Activated naive CD4-positive, alpha-beta T cell treated with anti-CD3 and anti-CD28 coated beads, Interleukin-2, amount 10 ng/mL, durations not matched to agents 7 days and 5 days (primary cell): ENCODE measurements around the gene CD300LD.
"Not testable (repeated sequence)": the region's sequence is repeated elsewhere in the genome, so short reads cannot be mapped to it uniquely, and the experiment has no call there.

ENCODE experiments used
- CTCF ChIA-PET: fragments of 350-600 bp; sonication (Branson Sonifier 250); formaldehyde crosslinking; loops from one replicate; lab custom pipeline; 2021; ENCODE audit warnings: antibody characterized with exemption; lab: Charles Lee
- DNase-seq: peaks from one replicate; pipeline ENCODE4 v3.0.0-alpha.2; 2020
- H3K27ac Mint-ChIP-seq: one replicate; pipeline ENCODE4 v1.8.0; 2021; ENCODE audit warnings: mild to moderate bottlenecking, moderate library complexity, mixed read lengths
- H3K27me3 Mint-ChIP-seq: one replicate; pipeline ENCODE4 v1.8.0; 2021; ENCODE audit warnings: mild to moderate bottlenecking, mixed read lengths
- H3K36me3 Mint-ChIP-seq: one replicate; pipeline ENCODE4 v1.8.0; 2021; ENCODE audit warnings: mixed read lengths
- H3K4me1 Mint-ChIP-seq: one replicate; pipeline ENCODE4 v1.8.0; 2021; ENCODE audit warnings: mixed read lengths
- H3K4me3 Mint-ChIP-seq: one replicate; pipeline ENCODE4 v1.8.0; 2021; ENCODE audit warnings: mild to moderate bottlenecking, moderate library complexity, mixed read lengths
- H3K9me3 Mint-ChIP-seq: one replicate; pipeline ENCODE4 v1.8.0; 2021; ENCODE audit warnings: mixed read lengths

Gene CD300LD

DNA sequence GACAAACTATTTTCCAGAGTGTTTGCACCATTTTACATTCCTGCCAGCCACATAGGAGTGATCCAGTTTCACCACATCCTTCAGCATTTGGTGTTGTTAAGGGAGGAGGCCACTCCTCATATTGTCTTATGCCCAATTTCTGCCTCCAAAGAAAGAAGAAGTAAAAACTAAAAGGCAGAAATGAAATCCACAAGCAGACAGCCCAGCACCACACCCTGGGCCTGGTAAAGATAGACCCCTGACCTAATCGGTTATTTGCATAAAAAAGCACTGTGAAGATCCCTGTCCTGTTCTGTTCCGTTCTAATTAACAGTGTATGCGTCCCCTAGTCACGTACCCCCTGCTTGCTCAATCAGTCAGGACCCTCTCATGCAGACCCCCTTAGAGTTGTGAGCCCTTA lies 33.7 kb downstream of the CD300LD start:
- H3K36me3 Mint-ChIP-seq, DNase-seq, H3K27ac Mint-ChIP-seq, H3K4me1 Mint-ChIP-seq, H3K4me3 Mint-ChIP-seq, H3K9me3 Mint-ChIP-seq: not testable (repeated sequence)
- CTCF ChIA-PET: interaction anchor here (1.1 to 2.8 kb wide), 2 partner anchors 8 to 179 kb away, joined by 4 to 15 read pairs; no protein-coding TSS in a partner anchor
- H3K27me3 Mint-ChIP-seq: peaks cover 40% of the 10 kb centered on the region

DNA sequence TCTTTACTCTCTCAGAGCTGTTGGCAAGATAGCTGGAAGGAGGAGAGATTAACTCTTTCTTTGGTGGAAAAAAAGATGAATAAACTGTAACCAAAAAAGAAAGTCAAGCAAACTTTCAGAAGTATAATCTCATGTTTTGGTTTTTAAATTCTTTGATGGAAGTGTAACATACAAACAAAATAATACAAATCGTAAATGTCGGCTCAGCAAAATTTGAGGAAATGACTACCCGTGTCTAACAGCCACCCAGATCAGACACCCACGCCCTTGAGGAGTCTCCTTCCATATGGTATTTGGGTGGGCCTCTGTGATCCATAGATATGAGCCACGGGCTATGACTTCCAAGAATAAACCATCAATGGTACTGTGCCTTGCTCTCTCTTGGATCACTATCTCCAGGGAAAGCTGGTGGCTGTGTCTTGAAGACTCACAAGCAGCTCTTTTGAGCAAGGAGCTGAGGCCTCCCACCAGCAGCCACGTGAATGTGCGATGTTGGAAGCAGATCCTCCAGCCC lies 36.6 kb downstream of the CD300LD start:
- H3K36me3 Mint-ChIP-seq: no peaks in the 10 kb centered on the region
- peaks cover 42% of the 10 kb centered on the region for H3K27me3 Mint-ChIP-seq
- H3K4me3 Mint-ChIP-seq: no peak overlapping the region
- H3K9me3 Mint-ChIP-seq: no peaks in the 10 kb centered on the region
- no peak for DNase-seq
- H3K27ac Mint-ChIP-seq: no peak overlapping the region
- CTCF ChIA-PET: interaction anchor here (1.5 kb wide), 1 partner anchor 11 kb away, joined by 5 read pairs; no protein-coding TSS in a partner anchor
- peaks cover 7% of the 10 kb centered on the region for H3K4me1 Mint-ChIP-seq

DNA sequence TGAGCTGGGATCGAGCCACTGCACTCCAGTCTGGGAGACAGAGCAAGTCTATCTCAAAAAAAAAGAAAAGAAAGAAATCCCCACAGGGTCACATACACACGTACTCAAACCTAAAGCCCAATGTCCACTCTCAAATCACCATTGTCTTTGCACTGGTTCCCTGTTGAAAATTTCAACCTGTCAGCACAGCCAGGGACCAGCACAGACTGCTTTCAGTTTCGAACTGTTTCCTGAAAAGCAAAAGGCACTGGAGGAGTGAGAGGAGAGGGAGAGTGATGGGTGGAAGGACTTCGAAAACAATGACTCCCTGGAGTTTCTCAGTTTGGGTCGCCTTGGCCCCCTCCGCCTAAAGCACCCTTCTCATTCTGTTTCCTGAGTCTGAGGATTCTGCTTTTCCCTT lies 37.2 kb downstream of the CD300LD start:
- no peak for DNase-seq
- Mint-ChIP-seq H3K4me3 (no peak overlapping the region), H3K4me1 (peaks cover 7% of the 10 kb centered on the region), H3K27me3 (peaks cover 43% of the 10 kb centered on the region), H3K36me3 (no peaks in the 10 kb centered on the region), H3K27ac (no peak overlapping the region), H3K9me3 (no peaks in the 10 kb centered on the region)
- CTCF ChIA-PET: interaction anchor here (1.5 kb wide), 1 partner anchor 11 kb away, joined by 5 read pairs; no protein-coding TSS in a partner anchor

DNA sequence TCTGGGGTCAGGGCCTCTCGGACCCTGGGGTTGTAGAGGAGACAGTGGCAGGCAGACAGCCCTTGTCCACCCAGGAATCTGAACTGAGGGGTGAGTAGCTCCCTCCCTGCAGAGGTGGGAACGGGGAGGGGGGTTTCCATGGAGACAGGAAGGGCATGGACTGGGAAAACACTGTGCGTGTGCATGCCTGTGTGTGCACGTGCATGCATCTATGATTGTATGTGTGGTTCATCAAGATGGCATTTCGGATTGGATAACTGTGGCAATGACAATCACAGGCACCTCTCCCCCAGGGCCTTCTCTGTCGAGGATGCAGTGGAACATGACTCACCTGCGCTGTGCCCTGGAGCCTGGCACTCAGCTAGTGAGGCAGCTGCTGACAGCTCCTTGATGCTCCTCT lies 40.0 kb downstream of the CD300LD start:
- CTCF ChIA-PET: no interaction called here
- peaks cover 52% of the 10 kb centered on the region for H3K27me3 Mint-ChIP-seq
- H3K9me3 Mint-ChIP-seq: no peaks in the 10 kb centered on the region
- H3K4me3 Mint-ChIP-seq: no peak overlapping the region
- no peak for DNase-seq
- H3K36me3 Mint-ChIP-seq: no peaks in the 10 kb centered on the region
- peaks cover 15% of the 10 kb centered on the region for H3K4me1 Mint-ChIP-seq
- no peak overlapping the region for H3K27ac Mint-ChIP-seq

DNA sequence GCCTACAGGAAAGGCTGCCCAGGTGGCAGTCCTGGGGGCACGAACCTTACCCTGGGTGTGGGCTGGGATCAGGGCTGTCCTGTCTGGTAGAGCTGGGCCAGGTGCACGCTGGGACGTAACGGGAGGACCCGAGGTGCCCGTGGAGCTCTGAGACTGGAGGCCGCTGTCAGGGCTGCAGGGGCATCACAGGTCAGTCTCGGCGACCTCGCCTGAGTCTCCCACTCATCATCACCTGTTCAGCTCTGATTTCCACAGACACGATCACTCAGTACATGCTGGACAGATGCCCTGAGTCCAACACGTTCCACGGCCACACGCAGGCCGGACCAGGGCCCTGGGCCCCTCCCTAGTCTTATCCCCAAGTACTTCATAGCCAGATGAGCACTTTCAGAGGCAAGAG lies 41.5 kb downstream of the CD300LD start:
- no peaks in the 10 kb centered on the region for H3K9me3 Mint-ChIP-seq
- H3K36me3 Mint-ChIP-seq: no peaks in the 10 kb centered on the region
- no peak overlapping the region for H3K4me3 Mint-ChIP-seq
- peaks cover 49% of the 10 kb centered on the region for H3K27me3 Mint-ChIP-seq
- no peak overlapping the region for H3K27ac Mint-ChIP-seq
- H3K4me1 Mint-ChIP-seq: peaks cover 24% of the 10 kb centered on the region
- CTCF ChIA-PET: no interaction called here
- no peak for DNase-seq

DNA sequence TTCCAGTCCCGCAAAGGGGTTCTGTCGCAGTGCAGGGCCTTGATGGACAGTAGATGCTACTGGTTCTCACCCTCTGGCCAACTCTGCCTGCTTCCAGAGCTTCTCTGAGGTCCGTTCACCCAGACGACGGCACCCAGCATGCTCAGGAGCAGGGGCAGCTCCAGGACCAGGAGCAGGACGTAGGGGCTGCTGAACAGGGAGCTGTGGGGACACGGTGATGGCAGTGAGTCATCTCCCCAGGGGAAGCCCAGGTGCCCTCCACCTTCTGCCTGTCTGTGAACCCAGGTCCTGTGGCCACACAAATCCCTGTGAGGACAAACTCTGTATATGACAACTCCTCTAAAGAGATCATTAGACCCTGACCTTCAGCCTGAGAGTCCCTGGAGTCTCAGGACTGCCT lies 42.7 kb downstream of the CD300LD start:
- Mint-ChIP-seq H3K9me3 (no peaks in the 10 kb centered on the region), H3K4me1 (peaks cover 29% of the 10 kb centered on the region), H3K36me3 (no peaks in the 10 kb centered on the region), H3K4me3 (no peak overlapping the region), H3K27ac (no peak overlapping the region), H3K27me3 (peaks cover 48% of the 10 kb centered on the region)
- CTCF ChIA-PET: no interaction called here
- DNase-seq: no peak

DNA sequence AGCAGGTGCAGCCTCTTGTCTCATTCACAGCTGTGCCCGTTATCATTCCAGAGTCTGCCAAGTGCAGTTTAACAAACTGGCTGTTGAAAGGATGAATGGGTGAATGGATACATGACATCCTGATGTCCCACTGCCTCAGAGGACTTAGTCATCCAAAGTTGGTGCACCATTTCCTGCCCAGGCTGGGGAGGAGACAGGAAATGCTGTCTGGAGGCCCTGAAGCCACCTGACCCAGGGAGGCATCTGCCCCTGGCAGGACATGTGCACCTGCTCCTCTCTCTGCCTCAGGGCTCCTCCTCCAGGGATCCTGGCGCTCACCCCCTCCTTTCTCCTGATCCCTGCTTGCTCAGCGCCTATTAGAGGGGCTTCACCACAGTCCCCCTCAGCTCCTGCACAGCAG lies 44.3 kb downstream of the CD300LD start:
- CTCF ChIA-PET: interaction anchor here (1.0 to 1.1 kb wide), 3 partner anchors 16 to 179 kb away, joined by 3 to 4 read pairs (median 3); no protein-coding TSS in a partner anchor
- H3K27ac Mint-ChIP-seq: peak overlapping the region; percentile 38
- peaks cover 39% of the 10 kb centered on the region for H3K27me3 Mint-ChIP-seq
- no peak overlapping the region for H3K4me3 Mint-ChIP-seq
- peak; percentile 61 for DNase-seq
- no peaks in the 10 kb centered on the region for H3K36me3 Mint-ChIP-seq
- H3K4me1 Mint-ChIP-seq: peaks cover 29% of the 10 kb centered on the region
- H3K9me3 Mint-ChIP-seq: no peaks in the 10 kb centered on the region

DNA sequence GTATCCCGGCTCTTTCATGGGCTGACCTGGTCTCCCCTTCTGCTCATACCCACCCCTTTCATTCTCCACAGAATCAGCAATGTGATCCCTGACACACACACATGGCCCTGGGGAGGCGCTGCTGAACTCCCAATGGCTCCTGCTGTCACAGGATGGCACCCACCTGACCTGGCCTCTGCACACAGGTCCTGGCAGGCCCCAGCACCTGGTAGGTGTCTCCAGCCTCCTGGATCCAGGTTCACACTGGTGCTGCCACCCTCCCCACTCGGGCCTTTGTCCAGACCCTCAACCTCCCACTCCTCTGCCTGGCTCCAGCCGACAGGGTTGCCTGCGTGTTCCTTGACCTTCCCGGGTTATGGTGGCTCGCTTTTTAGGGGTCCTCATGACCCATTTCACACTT lies 44.8 kb downstream of the CD300LD start:
- Mint-ChIP-seq H3K9me3 (no peaks in the 10 kb centered on the region), H3K4me1 (peaks cover 29% of the 10 kb centered on the region), H3K4me3 (no peak overlapping the region), H3K36me3 (no peaks in the 10 kb centered on the region), H3K27me3 (peaks cover 36% of the 10 kb centered on the region), H3K27ac (no peak overlapping the region)
- DNase-seq: no peak
- CTCF ChIA-PET: interaction anchor here (1.1 kb wide), 1 partner anchor 178 kb away, joined by 3 read pairs; no protein-coding TSS in a partner anchor

DNA sequence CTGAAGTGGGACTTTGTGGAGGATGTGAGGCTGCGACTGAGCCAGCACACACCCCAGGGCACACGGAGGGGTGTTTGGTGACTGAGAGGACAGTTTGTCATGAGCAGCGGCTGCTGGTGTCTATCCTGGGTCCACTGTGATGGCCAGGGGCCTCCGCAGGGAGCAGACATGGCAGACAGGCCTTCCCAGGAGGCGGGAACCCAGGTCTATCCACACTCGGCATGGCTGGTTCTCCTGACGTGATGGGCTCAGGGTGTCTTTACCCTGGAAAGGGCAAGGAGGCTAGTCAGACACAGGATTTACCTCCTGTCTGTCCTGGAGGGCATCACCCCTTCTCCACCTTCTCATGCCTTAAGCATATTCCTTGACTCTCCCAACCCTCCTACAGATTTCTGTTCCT lies 45.5 kb downstream of the CD300LD start:
- H3K27me3 Mint-ChIP-seq: peaks cover 29% of the 10 kb centered on the region
- H3K4me3 Mint-ChIP-seq: no peak overlapping the region
- CTCF ChIA-PET: interaction anchor here (1.3 kb wide), 1 partner anchor 14 kb away, joined by 4 read pairs; no protein-coding TSS in a partner anchor
- no peaks in the 10 kb centered on the region for H3K9me3 Mint-ChIP-seq
- no peaks in the 10 kb centered on the region for H3K36me3 Mint-ChIP-seq
- no peak for DNase-seq
- no peak overlapping the region for H3K27ac Mint-ChIP-seq
- H3K4me1 Mint-ChIP-seq: peaks cover 29% of the 10 kb centered on the region

DNA sequence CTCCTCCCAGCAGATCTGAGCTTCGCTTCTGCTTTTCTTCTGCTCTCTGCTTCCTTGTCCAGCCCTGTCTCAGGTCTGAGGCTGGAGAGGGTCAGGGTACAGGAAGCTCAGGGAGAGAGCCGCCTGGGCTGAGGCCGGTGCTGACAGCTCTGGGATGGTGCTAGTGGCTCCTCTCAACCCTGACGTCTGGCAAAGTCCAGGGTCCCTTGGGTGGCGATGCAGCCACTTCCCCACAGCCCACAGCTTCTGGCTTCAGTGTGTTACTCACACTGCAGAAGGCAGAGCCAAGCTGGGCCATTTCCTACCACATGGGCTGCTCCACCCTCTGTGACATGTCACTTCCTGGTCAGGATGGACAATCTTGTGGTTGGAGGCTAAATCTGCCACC lies 46.2 kb downstream of the CD300LD start, which contains the start of gene CD300C:
TSS of gene CD300C (minus strand) at position 273 of the 388 bp plus-strand sequence. CDS start 333 bp downstream, outside the sequence.
- Mint-ChIP-seq H3K27me3 (peaks cover 29% of the 10 kb centered on the region), H3K9me3 (no peaks in the 10 kb centered on the region), H3K4me3 (no peak within 1 kb of the TSS), H3K27ac (no peak within 1 kb of the TSS), H3K4me1 (peaks cover 29% of the 10 kb centered on the region), H3K36me3 (no peaks in the 10 kb centered on the region)
- CTCF ChIA-PET: interaction anchor here (0.6 to 1.3 kb wide), 3 partner anchors 13 to 150 kb away, joined by 3 to 5 read pairs (median 4); no protein-coding TSS in a partner anchor
- DNase-seq: peak; percentile 35

DNA sequence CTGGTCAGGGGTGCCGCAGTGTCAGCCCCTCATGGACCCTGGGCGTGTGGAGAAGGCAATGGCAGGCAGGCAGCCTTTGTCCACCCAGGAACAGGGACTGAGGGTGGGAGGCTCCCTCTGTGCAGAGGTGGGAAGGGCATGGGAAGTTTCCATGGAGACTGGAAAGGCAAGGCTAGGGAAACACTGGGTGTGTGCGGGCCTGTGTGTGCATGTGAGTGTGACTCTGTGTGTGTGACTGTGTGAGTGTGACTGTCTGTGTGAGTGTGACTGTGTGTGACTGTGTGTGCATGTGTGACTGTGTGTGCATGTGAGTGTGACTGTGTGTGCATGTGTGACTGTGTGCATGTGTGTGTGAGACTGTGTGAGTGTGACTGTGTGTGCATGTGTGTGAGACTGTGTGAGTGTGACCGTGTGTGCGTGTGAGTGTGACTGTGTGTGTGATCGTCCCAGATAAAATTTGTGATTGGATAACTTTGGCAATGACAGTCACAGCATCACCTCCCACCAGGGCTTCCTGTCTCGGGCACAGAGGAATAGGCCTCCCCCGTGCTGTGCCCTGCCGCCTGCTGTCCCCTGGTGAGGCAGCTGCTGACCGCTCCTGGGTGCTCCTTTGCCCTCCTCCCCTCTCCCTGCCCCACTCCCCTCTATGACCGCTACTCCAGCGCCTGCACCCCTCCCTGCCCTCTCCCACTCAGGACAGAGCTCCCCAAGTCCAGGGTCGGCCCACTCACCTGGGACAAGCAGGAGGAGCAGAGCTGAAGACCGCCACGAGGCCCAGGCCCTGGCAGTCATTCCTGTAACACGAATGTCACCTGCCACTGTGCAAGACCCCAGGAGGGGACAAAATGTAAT lies 46.9 kb downstream of the CD300LD start:
- Mint-ChIP-seq H3K9me3 (no peaks in the 10 kb centered on the region), H3K27ac (no peak overlapping the region), H3K4me1 (peaks cover 29% of the 10 kb centered on the region)

DNA sequence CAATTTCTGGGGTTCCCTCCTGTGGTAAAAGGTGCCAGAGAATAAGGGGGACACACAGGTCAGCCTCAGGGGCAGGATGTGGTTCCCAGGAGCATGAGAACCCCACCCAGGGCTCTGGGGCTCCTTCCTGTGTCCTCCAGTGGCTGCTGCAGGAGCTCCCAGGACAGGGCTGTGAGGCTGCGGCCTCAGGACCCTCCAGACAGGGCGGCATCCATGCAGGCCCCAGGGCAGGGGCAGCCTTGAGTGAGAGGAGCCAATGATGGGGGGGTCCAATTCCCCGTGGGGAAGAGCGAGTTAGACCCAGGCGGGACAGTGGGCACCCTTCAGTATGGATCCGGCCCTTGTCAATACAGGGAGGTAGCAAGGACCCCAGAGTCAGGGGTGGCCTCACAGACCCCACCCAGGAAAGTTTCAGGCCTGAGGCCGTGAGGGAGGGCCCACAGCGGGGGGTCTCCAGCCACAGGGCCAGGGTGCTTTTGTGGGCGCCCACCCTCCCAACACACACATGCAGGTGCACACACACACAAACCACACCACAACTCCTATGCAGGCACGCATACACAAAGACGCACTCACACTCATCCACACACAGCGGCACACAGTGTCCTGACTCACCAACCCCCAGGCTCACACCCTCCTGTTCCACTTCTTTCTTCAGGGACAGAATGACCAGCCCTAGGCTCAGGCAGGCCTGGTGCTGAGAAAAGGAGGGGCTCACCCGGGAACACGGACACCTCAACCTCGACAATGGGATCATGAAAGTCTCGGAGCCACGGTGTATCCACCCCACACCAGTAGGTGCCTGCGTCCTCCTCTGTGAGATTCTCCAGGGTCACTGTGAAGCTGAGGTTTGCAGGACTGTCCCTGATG lies 48.0 kb downstream of the CD300LD start:
- Mint-ChIP-seq H3K27ac (no peak overlapping the region), H3K4me1 (peaks cover 29% of the 10 kb centered on the region), H3K4me3 (no peak overlapping the region), H3K9me3 (no peaks in the 10 kb centered on the region), H3K27me3 (peaks cover 30% of the 10 kb centered on the region), H3K36me3 (no peaks in the 10 kb centered on the region)
- no peak for DNase-seq
- CTCF ChIA-PET: no interaction called here

More for the DNA sequence above, 46.9 kb downstream of the CD300LD start:
- H3K4me3 Mint-ChIP-seq: no peak overlapping the region
- H3K27me3 Mint-ChIP-seq: peaks cover 28% of the 10 kb centered on the region
- no peak for DNase-seq
- CTCF ChIA-PET: interaction anchor here (0.6 to 1.3 kb wide), 3 partner anchors 13 to 149 kb away, joined by 3 to 5 read pairs (median 4); no protein-coding TSS in a partner anchor
- H3K36me3 Mint-ChIP-seq: no peaks in the 10 kb centered on the region

DNA sequence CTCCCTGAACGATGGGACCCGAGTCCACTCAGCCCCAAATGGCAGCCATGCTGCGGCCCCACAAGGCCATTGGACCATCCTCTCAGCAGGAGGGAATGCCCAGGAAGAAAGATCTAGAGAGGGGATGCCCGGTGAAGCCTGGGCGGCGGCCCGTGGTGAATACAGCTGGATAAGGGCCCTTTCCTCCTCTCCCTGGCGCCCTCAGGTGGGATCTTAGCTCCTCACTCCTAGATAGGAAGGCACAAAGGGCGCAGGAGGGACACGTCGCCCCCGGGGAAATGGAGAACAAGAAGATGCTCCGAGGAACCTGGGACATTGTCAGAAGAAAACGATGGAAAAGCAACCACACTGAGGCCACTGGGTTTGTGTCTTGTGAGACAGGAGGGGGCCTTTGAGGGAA lies 48.7 kb downstream of the CD300LD start:
- H3K4me1 Mint-ChIP-seq: peaks cover 28% of the 10 kb centered on the region
- no peak for DNase-seq
- no peak overlapping the region for H3K27ac Mint-ChIP-seq
- H3K9me3 Mint-ChIP-seq: no peaks in the 10 kb centered on the region
- CTCF ChIA-PET: no interaction called here
- no peak overlapping the region for H3K4me3 Mint-ChIP-seq
- H3K36me3 Mint-ChIP-seq: no peaks in the 10 kb centered on the region
- H3K27me3 Mint-ChIP-seq: peaks cover 31% of the 10 kb centered on the region
